AG09319 (cell line): Measurements from ENCODE around the gene CNIH2.

Source experiments
- DNase-seq: peaks from one replicate; pipeline ENCODE4 v3.0.0-alpha.2; 2010; ENCODE audit warnings: low read depth; ENCODE audit errors: extremely low read depth
- CTCF ChIP-seq: IDR thresholded peaks from 2 replicates; pipeline ENCODE4 v1.5.1; 2011; ENCODE audit warnings: low read depth, mild to moderate bottlenecking, inconsistent platforms, low read length, moderate library complexity

CNIH2 gene

GRCh38 chr11:66293352-66293751, 15.4 kb downstream of the CNIH2 start:
- DNase-seq, result no peak
- no peak for TF ChIP-seq CTCF

- no peak for DNase-seq
- TF ChIP-seq CTCF, result no peak
Observed at GRCh38 chr11:66293777-66294625, 16.0 kb downstream of the CNIH2 start.

GRCh38 chr11:66294626-66295620, 16.9 kb downstream of the CNIH2 start:
- DNase-seq, result no peak
- no peak for TF ChIP-seq CTCF

GRCh38 chr11:66297610-66298009, 19.6 kb downstream of the CNIH2 start:
- DNase-seq, result no peak
- no peak for TF ChIP-seq CTCF

GRCh38 chr11:66299186-66299585, 21.2 kb downstream of the CNIH2 start:
- no peak for DNase-seq
- no peak for TF ChIP-seq CTCF

- DNase-seq, result no peak
- no peak for TF ChIP-seq CTCF
Observed at GRCh38 chr11:66302656-66303055, 24.7 kb downstream of the CNIH2 start.

GRCh38 chr11:66309475-66309874, 31.5 kb downstream of the CNIH2 start:
- DNase-seq, result no peak
- no peak for TF ChIP-seq CTCF
